Activated naive CD8-positive, alpha-beta T cell treated with anti-CD3 and anti-CD28 coated beads, Interleukin-2, amount 50 U/mL, for 16 hours (primary cell): ENCODE results near the gene CHMP1A.

ENCODE experiments used
- DNase-seq: peaks from one replicate; pipeline ENCODE4 v3.0.0-alpha.2; 2020; ENCODE audit warnings: low read depth, low spot score

Gene CHMP1A

DNA sequence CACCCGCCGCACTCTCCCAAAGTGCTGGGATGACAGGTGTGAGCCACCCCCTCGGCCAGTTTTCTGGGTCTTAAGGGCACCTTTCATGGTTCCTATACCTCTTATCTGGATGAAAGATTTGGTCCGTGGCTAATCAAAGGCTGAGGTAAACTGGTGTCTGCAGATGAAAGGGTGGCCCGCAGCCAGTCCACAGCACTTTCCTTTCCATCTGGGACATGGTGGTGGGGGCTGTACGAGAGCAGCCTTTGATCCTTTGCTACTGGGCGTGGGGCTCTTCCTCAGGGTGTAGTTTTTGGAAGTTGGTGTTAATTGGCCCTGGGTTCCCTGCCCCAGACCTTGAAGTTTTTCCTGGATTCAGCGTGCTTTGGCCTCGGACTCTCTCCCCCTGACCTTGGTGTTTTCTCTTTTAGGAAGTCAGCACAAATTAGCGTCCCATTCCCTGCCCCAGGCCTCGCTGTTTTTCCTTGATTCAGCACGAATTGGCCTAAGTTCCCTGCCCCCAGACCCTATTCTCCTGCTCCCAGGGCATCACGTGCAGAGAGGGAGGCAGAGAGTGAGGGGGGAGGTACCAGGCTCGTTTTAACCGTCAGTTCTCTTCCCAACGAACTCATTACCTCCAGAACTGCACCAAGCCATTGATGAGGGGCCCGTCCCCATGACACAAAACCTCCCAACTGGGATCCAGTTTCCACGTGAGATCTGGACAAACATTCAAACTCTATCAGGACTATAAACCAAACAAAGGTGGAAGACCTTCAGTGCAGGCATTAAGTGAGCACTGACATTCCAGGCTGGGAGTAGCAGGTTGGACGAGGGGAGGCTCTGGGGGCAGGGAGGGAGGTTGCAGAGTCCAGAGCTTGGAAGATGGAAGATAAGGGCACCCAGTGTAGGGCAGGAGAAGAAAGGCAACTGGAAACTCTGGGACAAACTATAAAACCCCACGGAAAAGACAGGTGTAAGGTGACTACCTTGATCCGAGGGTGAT lies 32.4 kb downstream of the CHMP1A start:
- DNase-seq: no peak

DNA sequence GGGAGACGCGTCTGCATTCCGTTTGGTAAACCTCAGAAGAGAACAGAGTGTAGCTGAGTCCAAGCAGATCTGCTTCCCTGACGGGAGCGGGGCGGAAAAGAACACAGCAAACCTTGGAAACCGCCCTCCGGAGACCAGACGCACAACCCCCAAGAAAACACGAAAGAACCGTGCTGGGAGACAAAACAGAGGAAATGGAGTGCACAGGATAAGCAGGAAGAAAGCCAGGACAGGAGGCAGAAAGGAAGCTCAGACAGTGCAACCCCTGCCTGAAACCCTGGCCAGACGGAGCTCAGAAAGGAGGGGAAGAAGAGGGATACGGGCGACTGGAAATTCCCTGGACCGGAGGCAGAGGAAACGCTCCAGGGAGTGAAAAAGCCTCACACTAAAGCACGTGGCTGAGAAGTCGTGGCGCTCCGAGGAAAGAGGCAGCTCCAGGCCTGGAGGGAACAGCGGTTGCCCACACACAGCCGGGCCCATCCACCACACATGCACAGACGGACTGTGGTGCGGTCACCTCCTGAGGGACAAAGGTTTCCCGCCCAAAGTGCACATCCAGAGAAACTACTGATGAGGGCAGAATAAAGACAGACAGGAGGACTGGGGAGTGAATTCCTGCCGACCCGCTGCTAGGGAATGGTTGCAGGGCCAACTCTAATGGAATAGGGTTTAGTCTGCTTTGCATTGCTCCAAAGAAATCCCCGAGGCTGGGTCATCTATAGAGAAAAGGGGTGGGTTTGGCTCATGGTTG lies 33.8 kb downstream of the CHMP1A start:
- no peak for DNase-seq

DNA sequence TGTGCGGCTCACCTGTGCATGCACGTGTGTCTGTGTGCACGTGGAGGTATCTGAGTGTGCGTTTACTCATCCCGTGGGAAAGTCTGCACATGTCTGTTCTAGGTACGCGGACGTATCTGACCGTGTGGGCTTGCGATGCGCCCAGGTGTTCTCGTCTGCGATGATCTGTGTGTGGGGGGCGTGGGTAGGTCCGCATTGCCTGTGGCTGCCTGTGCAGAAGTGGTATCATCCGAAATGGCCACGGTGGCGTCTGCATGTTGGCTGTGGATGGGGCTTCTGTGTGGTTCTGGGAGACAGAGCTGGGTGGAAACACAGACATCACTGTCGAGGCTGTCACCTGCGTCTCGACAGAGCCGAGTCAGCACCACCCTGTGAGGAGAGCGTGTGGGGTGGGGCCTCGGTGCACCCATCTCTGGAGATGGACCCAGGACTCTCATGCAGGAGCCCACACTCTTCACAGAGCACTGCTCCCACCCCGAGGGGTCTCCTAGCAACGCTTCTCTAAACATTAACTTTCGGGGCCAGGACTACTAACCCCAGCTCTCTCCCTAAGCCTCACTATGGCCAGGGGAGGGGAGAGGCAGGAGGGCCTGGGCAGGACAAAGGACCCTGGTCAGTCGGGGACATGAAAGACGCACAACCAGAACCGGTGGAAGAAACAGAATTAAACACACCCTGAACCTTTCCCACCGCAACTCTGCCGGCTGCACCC lies 35.7 kb downstream of the CHMP1A start:
- DNase-seq: no peak

DNA sequence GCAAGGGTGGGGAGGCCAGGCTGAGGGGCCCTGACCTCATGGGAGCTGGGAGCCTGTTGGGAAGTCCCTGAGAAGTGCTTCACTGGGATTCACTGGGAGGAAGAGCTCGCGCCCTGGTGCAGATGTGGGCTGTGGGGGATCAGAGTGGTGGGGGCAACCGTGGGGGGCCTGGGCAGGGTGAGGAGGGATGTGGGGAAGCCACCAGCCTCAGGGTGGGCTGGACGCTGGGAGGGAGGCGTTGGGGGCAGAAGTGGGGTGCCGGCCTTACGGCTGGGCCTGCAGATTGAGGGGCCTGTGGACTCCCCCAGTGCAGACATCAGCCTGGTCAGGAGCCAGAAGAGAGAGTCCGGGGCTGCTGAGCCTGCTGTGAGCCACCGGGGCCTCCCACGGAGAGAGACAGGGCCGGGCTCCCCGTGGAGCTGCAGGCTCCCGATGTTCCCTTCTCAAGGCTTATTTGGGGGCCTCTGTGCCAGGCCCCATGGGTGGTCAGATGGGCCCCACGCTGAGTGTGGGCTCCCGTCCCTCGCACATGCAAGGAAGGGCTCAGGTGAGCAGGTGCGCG lies 36.3 kb downstream of the CHMP1A start:
- no peak for DNase-seq

DNA sequence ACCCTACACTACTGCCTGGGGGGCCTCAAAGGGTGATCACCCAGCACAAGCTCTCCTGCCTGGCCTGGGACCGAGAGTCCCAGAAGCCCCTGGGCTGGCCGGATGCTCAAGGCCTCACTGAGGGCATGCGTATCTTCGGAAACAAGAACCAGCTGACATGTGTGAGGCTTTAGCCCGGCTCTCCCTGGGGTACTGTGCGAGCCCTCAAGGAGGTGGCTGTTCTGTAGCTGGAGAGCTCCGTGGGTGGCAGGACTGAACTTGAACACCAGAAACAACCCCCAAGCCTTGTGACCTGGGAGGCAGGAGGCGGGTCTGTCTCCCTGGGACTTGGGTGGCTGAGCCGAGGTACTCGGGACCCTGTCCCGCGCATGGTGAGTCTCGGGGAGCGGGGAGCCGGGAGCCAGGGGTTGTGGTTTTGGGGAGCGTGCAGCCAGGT lies 37.1 kb downstream of the CHMP1A start:
- no peak for DNase-seq

DNA sequence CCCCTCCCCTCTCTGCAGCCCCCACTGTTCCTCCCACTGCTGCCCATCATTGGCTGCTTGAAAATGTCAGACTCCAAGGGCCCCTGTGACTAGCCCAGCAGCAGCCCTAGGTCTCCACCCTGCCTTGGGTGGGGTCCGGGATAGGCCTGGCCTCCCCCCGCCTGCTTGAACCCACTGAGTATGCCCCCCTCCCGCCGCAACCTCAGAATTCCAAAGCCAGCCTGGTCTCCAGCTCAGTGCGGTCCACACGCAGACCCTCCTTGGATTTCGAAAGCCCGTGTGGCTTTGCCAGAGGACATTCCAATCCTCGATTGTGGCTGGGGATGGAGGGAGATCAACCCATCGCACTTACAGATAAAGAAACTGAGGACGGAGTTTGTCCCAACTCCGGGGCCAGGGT lies 37.7 kb downstream of the CHMP1A start:
- no peak for DNase-seq

DNA sequence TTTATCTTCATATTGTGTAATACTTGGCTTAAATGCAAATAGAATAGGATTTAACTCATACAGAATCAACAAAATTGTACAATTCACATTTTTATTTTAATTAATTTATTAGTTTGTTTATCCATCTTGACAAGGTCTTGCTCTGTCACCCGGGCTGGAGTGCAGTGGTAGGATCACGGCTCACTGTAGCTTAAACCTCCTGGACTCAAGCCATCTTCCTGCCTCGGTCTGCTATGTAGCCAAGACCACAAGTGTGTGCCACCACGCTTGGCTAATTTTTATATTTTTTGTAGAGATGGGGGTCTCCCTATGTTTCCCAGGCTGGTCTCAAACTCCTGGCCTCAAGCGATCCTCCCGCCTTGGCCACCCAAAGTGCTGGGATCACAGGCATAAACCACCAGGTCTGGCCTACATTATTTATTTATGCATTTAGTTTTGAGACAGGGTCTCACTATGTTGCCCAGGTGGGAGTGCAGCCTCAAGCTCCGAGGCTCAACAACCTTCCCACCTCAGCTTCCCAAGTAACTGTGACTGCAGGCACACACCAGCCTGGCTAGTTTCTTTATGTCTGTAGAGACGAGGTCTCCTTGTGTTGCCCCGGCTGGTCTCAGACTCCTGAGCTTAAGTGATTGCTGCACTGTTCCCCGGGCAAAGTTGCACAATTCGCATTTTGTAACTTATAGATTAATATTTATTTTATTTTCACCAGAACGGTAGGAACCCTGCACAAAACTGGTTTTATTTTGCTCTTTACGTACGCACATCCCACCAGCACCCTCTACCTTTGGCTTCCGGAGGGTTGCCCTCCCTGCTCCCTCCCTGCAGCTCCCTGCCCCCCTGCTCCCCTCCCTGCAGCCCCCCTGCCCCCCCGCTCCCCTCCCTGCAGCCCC lies 39.2 kb downstream of the CHMP1A start:
- no peak for DNase-seq

DNA sequence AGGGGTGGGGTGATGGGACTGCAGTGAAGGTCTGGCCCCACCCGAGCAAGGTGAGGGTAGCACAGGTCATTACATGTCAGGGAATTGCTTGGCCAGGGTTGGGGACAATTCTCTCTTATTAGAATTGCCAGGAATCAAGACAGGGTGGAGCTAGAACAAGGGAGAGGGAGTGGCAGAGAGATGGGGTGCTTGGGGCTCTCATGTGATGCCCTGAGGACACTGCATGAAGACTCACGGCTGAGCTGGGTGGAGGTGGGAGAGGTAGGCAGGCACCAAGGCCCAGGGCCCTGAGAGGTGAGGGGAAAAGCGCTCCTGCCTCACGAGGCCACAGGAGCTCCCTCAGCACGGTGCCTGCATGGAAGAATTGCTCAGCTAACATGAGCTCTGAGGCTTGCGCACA lies 40.5 kb downstream of the CHMP1A start:
- DNase-seq: no peak

DNA sequence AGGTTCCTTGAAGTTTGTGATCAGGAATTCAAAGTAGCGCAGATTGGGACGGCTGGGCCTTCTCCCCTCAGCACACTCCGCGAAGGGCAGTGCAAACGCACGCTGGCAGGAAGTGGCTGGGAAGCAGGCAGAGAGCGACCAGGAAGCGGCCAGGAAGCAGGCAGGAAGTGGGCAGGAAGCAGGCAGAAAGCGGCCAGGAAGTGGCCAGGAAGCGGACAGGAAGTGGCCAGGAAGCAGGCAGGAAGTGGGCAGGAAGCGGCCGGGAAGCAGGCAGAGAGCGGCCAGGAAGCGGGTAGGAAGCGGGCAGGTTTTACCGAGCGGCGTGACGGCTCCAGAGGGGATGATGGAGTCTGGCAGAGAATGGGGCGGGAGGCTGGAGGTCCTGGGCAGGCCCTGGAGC lies 40.9 kb downstream of the CHMP1A start:
- no peak for DNase-seq

DNA sequence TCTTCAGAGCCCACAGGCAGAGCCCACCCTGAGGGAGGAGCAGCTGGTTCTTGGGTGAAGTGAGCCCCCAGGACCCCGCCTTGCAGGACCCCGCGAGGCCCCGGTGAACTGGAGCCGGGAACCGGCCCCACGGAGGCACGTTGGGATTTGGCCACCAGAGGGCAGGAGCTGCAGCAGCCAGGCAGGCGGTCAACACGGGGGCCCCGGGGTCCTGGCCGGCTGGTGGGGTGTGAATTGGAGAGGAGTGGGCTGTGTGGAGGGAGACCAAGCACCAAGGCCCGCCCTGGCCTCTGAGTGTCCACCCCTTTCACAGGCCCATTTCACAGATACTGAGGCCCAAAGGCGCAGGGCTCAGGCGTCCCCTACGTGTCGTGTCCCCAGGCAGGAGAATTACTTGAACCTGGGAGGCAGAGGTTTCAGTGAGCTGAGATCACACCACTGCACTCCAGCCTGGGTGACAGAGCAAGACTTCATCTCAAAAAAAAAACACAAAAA lies 41.9 kb downstream of the CHMP1A start:
- DNase-seq: no peak

DNA sequence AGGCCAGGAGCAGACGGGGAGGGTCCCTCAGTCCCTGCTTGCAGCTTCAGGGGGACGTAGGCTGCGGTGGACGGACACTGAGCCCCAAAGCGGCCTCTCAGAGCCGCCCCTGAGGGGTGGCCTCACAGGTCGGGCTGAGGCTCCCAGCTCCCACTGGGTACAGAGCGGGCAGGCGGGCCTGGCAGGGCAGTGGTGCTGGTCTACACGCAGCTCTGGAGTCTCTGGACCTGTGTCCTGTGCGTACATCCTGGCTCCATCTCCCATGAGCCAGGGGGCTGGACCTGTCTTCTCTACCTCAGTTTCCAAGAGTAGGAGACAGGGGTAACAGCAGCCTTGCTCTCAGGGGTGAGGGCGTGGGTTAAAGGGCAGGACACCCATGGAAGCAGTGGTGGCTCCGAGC lies 42.3 kb downstream of the CHMP1A start:
- no peak for DNase-seq

DNA sequence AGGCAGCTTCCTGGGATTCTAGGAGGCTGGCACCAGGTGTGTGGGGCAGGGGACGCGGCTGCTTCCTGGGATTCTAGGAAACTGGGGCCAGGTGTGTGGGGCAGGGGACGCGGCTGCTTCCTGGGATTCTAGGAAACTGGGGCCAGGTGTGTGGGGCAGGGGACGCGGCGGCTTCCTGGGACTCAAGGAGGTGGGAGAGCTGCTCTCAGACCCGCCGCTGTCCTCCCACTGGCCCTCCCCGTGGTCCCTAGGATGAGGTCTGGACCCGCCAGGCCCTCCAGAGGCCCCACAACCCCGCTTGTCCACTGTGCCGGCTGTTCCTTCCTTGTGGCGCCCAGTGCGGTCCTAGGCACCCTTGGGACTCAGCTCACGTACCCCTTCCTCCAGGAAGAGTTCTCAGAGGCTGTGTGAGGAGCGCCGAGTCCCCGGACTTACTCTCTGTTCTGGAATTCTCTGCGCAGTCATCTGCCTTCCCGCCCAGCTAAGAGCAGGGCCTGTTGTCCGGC lies 43.5 kb downstream of the CHMP1A start:
- DNase-seq: no peak

DNA sequence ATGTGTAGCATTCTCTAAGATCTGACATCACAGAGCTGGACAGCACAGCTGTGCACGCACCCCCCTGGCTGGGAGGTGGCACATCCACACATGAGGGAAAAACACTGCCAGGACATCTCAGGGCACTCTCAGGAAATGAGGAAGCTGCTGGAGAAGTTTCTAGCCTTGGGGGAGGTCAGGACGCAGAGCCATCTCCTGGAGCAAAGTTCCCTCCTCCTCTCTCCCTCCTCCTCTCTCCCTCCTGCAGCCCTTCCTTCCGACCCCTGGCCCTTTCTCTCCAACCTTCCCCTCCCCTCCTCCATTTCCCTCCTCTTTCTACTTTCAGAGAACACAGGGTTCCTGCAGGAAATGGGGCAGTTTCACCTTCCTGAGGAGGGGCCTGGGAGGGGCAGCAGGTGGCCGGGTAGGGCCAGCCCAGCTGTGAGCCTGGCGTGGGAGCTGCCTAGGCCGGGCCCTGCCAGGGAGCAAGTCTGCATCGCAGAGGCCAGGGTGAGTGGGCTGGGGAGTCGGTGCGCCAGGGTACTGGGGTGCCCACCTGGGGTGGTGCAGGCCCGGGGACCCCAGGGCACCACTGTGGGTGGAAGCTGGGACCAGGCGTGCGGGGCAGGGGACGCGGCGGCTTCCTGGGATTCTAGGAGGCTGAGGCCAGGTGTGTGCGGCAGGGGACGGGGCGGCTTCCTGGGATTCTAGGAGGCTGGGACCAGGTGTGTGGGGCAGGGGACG lies 44.1 kb downstream of the CHMP1A start, which contains the start of gene DPEP1:
Gene DPEP1, plus strand, starts transcription at position 412 of the 723 bp plus-strand sequence. CDS start 16,769 bp downstream, outside the sequence.
- DNase-seq: no peak

DNA sequence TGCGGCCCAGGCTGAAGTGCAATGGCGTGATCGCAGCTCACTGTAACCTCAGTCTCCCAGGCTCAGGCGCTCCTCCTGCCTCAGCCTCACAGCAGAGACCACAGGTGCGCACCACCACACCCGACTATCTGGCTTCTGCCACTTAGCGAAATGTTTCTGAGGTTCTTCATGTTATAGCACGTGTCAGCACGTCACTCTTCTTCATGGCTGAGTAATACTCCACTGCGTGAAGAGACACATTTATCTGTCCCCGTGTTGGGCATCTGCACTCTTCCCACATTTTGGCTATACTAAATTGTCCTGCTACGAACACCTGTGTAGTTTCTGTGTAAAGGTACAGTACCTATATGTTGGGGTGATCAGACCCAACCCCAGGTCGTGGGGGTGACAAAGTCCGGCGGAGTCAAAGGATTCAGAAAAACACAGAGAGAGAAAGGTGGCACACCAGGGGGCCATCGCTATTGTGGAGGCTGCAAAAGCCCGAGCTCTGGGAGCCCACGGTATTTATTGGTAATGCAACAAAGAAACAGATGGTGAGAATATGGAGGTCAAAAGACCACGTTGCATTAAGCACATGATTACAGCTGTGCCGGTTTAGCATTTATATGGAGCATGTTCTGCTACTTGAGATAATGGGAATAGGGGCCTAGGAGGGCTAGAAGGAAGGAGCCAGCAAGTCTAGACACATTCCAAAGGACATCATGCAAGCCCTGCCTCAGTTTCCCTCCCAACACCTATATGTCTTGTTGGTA lies 44.9 kb downstream of the CHMP1A start:
- DNase-seq: no peak

DNA sequence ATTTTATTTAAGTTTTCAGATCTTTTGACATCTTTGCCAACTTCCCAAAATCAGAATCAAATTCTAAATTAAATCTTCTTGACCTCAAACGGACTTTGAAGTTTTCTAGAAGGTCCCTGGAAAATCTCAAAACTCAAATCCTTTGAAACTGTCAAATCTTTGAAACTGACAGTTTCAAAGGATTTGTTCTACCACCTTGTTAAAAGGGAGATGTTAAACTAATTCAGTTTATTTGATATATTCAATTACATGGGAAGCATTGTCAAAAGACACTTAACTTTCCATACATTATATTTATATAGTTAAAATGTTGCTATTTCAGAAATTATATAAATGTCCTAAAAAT lies 47.4 kb downstream of the CHMP1A start:
- no peak for DNase-seq

DNA sequence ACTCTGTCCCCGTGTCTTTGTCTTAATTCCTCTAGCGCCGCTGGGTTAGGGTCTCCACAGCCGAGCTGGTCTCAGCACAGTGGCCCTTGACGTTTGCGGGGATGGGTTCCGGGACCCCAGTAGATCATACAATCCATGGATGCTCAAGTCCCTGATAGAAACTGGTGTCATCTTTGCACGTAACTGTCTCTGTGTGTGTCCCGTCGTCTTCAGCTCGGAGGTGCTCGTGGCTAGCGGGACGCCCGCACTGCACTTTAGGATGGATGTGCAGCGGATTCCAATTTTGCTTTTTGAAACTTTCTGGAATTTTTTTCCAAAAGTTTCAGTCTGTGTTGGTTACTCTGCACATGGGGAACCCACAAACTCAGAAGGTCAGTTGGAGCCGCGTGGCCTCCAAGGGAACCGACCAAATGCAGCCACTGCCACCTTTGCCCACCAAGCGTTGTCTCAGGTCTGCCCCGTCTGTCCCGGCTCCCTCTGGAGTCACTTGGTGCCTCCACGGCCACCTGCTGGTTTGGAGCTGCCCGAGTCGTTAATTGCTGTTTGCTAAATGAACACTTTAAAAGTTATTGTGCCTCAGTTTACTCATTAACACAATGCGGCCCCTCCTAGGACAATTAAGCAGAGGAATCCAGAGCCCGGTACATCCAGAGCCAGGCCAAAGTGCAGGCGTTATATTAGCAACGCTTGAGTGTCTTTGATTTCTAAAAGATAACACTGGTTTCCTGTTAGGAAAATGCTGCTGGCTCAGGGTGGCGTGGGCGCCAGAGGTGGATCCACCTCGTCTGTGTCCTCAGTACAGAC lies 49.4 kb downstream of the CHMP1A start:
- no peak for DNase-seq

DNA sequence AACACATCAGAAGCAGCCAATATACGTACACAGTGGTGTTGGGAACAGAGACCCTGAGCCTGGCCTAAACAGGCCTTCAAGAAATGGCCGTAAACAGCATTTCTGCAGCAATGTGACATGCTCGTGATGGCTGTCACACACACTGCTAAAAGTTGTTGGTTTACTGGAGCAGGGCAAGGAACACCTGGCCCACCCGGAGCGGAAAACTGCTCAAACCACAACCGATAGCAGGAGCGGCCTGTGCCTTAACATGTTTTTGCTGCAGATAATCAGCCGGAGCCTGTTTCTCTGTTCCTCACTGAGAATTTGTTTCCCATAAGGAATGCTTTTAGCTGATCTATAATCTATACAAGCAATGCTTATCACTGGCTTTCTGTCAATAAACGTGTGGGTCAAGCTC lies 50.1 kb downstream of the CHMP1A start:
- DNase-seq: no peak

DNA sequence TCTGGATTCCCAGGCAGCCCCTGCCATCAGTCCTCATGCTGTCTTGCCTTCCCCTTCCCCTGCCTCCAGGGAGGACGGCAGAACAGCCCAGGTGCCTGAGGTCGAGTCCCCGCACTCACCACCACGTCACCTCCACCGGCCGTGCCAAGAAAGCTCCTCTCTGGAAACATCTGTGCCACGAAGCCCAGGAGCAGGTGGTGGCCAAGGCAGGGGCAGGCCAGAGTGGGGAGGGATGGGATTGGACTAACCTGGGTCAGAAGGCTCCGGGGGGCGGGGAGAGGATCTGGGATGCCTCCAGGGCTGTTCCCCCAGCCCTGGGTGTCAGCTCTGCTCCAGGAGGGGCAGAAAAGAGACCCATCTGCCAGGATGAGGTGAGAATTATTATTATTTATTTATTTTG lies 51.5 kb downstream of the CHMP1A start:
- DNase-seq: no peak
